GM12878 (cell line): ENCODE data around the gene TMSB4X. TPM values are rescaled to one million over a fixed set of nuclear protein-coding genes. Genes with fewer than 3 reads are reported as not detected.

Experiments used
- ATF7 ChIP-seq: fragments of 450-650 bp; IDR thresholded peaks from 2 replicates; pipeline ENCODE4 v1.6.1; 2016; ENCODE audit warnings: low read depth, mild to moderate bottlenecking
- BCL11A ChIP-seq: IDR thresholded peaks from 2 replicates; pipeline ENCODE4 v1.6.1; 2011; ENCODE audit warnings: low read depth, low read length
- BCLAF1 ChIP-seq: fragments of 450-650 bp; IDR thresholded peaks from 2 replicates; pipeline ENCODE4 v1.6.1; 2017; ENCODE audit warnings: antibody characterized with exemption, mild to moderate bottlenecking, moderate library complexity
- CHD2 ChIP-seq: IDR thresholded peaks from 2 replicates; pipeline ENCODE4 v1.6.1; 2011; ENCODE audit warnings: low read depth, low read length, improper control_type of control experiment, borderline replicate concordance
- EED ChIP-seq: sonication (generic); IDR thresholded peaks from 2 replicates; pipeline ENCODE4 v1.6.1; 2016; ENCODE audit warnings: antibody characterized with exemption, low read depth
- EP300 ChIP-seq, 2 experiments: fragments of 150-350 bp in 1 of 2; IDR thresholded peaks; 2 replicates each; pipeline ENCODE4 v1.6.1; 2011 to 2012; ENCODE audit warnings: low read depth in 2 of 2, low read length in 2 of 2, borderline replicate concordance in 1 of 2, improper control_type of control experiment in 1 of 2, inconsistent platforms in 1 of 2; ENCODE audit not compliant: control insufficient read depth in 1 of 2
- EZH2 ChIP-seq: IDR thresholded peaks from 2 replicates; pipeline ENCODE4 v1.6.1; 2012; ENCODE audit warnings: low read depth, mild to moderate bottlenecking, control low read depth, inconsistent platforms, low read length, borderline replicate concordance; ENCODE audit not compliant: control insufficient read depth
- FOXM1 ChIP-seq: IDR thresholded peaks from 2 replicates; pipeline ENCODE4 v1.6.1; 2012; ENCODE audit warnings: low read depth, mild to moderate bottlenecking, inconsistent platforms, low read length, moderate library complexity
- HDAC6 ChIP-seq: fragments of 200-600 bp; sonication (generic); IDR thresholded peaks from one replicate; pipeline ENCODE4 v1.8.0; 2017; ENCODE audit warnings: antibody characterized with exemption; ENCODE audit not compliant: unreplicated experiment
- IKZF1 ChIP-seq: fragments of 450-650 bp; conservative IDR thresholded peaks from 2 replicates; pipeline ENCODE4 v1.6.1; 2017; ENCODE audit warnings: antibody characterized with exemption, mild to moderate bottlenecking
- NFIC ChIP-seq: IDR thresholded peaks from 2 replicates; pipeline ENCODE4 v1.6.1; 2012; ENCODE audit warnings: low read depth, mild to moderate bottlenecking, inconsistent platforms, low read length, moderate library complexity
- NFYB ChIP-seq: IDR thresholded peaks from 2 replicates; pipeline ENCODE4 v1.6.1; 2011; ENCODE audit warnings: low read depth, mild to moderate bottlenecking, low read length, improper control_type of control experiment, moderate library complexity; ENCODE audit not compliant: insufficient read depth
- PAX5 ChIP-seq: IDR thresholded peaks from 2 replicates; pipeline ENCODE4 v1.6.1; 2011; ENCODE audit warnings: low read depth, low read length, borderline replicate concordance
- PKNOX1 ChIP-seq: fragments of 450-650 bp; IDR thresholded peaks from 2 replicates; pipeline ENCODE4 v1.6.1; 2016; ENCODE audit warnings: mild to moderate bottlenecking
- RCOR1 ChIP-seq: conservative IDR thresholded peaks from 2 replicates; pipeline ENCODE4 v1.6.1; 2012; ENCODE audit warnings: low read depth, low read length, improper control_type of control experiment
- RELA ChIP-seq: fragments of 450-650 bp; IDR thresholded peaks from 2 replicates; pipeline ENCODE4 v1.8.0; 2014; ENCODE audit warnings: borderline replicate concordance; ENCODE audit not compliant: partially characterized antibody
- RUNX3 ChIP-seq: IDR thresholded peaks from 2 replicates; pipeline ENCODE4 v1.6.1; 2012; ENCODE audit warnings: low read length, inconsistent platforms
- SP1 ChIP-seq: IDR thresholded peaks from one replicate; pipeline ENCODE4 v1.6.1; 2011; ENCODE audit warnings: low read depth, low read length
- TCF12 ChIP-seq: IDR thresholded peaks from 2 replicates; pipeline ENCODE4 v1.6.1; 2011; ENCODE audit warnings: low read depth, mild to moderate bottlenecking, low read length
- TCF3 ChIP-seq: IDR thresholded peaks from 2 replicates; pipeline ENCODE4 v1.6.1; 2012; ENCODE audit warnings: low read depth, mild to moderate bottlenecking, low read length, borderline replicate concordance; ENCODE audit not compliant: insufficient read depth
- ZNF687 ChIP-seq: fragments of 450-650 bp; IDR thresholded peaks from 2 replicates; pipeline ENCODE4 v1.6.1; 2017; ENCODE audit warnings: mild to moderate bottlenecking, moderate library complexity
- polyA plus RNA-seq, 11 experiments: library from polyadenylated mRNA; depleted of rRNA in 4 of 11; unstranded in 6 of 11; stranded (reverse) in 5 of 11; fragments of >200 nt; fragmentation: Nextera tagmentation in 4 of 11; fragmentation: Illumina TruSeq in 1 of 11; extraction: Ambion mirVana in 4 of 11; extraction: Trizol in 1 of 11; gene quantifications; 1 replicate in 1 of 11; 2 replicates in 10 of 11; pipeline versions ENCODE4 v1.2.1 to v1.2.3, GENCODE V29; 2011 to 2016; ENCODE audit warnings: inconsistent platforms in 2 of 11, missing spikeins in 2 of 11, low read depth in 1 of 11
- total RNA-seq, 4 experiments: library from RNA; depleted of rRNA in 3 of 4; stranded (reverse); fragments of >200 nt in 3 of 4; fragmentation: Illumina TruSeq in 1 of 4; extraction: Trizol in 1 of 4; gene quantifications; 2 replicates each; pipeline versions ENCODE4 v1.2.1 to v1.2.3, GENCODE V29; 2013 to 2021

TMSB4X gene
- total and polyA plus RNA-seq, 10 of the 15 experiments (the other 5 are each of a cell fraction or from before 2014, with no cell fraction given) = 13,924 to 37,234 (median 23,705) TPM

- TF ChIP-seq BCLAF1 (no peak), RUNX3 (peak; percentile 43; the same call in 1 of the 2 replicates), TCF3 (peak; percentile 95), HDAC6 (no peak), ZNF687 (peak; percentile 59), IKZF1 (peak; percentile 73; the same call in 1 of the 2 replicates), BCL11A (peak; percentile 87), PAX5 (peak; percentile 41; the same call in 1 of the 2 replicates), SP1 (peak; percentile 27), ATF7 (no peak; the same call in 1 of the 2 replicates), EED (peak; percentile 40; the same call in 1 of the 2 replicates), EP300 (IDR thresholded peaks at IDR 0.05; ENCODE audit: borderline replicate concordance in 1 of 2, control insufficient read depth in 1 of 2, low read depth in 2 of 2, low read length in 2 of 2) (peak in 1 of 2 experiments; percentile 75; a peak in 2 of 4 replicates), NFYB (no peak), TCF12 (peak; percentile 98), NFIC (peak; percentile 54; the same call in 1 of the 2 replicates), RELA (peak; percentile 65), FOXM1 (peak; percentile 36; the same call in 1 of the 2 replicates), PKNOX1 (peak; percentile 60), CHD2 (peak; percentile 30; the same call in 1 of the 2 replicates), EZH2 (no peak), RCOR1 (0 out of 2 replicates have a peak, but pooled peaks have one; percentile 64)
Measured at GRCh38 chrX:13022926-13023325, 48.0 kb downstream of the TMSB4X start (continued).
